Uterus (tissue), 2 donors: ENCODE measurements around the gene BNC2.

Experiments
- POLR2A ChIP-seq, 2 donors: fragments of 450-650 bp; IDR thresholded peaks; one replicate each; pipeline ENCODE4 v1.6.1; 2016; ENCODE audit warnings: antibody characterized with exemption in 2 of 2, mild to moderate bottlenecking in 1 of 2, moderate library complexity in 1 of 2
- TF ChIP-seq, protein P1 (sequence below), 4 experiments: fragments of 200-600 bp in 2 of 4; fragments of 450-650 bp in 2 of 4; sonication (generic) in 2 of 4; IDR thresholded peaks; one replicate each; pipeline ENCODE4 v1.5.1; 2016 to 2019; ENCODE audit warnings: antibody characterized with exemption in 4 of 4, mild to moderate bottlenecking in 2 of 4, moderate library complexity in 1 of 4

DNA sequence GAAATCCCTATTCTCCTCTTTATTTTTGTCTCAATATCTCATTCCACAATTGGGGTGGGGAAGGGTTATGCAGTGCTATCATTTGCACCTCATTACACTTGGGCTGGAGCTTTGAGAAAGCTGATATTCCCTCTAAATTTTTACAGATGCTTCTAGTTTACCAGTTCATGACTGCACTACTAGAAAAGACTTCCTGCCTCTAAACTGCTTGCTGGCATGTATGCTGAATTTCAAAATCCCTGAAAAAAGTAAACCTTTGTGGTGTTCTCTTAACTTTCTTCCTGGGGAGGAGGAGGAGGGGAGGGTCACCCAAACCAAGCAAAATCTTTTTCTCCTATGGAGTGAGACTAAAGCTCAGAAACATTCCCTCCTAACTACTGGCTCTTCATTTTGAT lies 45.1 kb downstream of the BNC2 start:
- TF ChIP-seq, protein P1, sequence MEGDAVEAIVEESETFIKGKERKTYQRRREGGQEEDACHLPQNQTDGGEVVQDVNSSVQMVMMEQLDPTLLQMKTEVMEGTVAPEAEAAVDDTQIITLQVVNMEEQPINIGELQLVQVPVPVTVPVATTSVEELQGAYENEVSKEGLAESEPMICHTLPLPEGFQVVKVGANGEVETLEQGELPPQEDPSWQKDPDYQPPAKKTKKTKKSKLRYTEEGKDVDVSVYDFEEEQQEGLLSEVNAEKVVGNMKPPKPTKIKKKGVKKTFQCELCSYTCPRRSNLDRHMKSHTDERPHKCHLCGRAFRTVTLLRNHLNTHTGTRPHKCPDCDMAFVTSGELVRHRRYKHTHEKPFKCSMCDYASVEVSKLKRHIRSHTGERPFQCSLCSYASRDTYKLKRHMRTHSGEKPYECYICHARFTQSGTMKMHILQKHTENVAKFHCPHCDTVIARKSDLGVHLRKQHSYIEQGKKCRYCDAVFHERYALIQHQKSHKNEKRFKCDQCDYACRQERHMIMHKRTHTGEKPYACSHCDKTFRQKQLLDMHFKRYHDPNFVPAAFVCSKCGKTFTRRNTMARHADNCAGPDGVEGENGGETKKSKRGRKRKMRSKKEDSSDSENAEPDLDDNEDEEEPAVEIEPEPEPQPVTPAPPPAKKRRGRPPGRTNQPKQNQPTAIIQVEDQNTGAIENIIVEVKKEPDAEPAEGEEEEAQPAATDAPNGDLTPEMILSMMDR (IDR thresholded peaks at IDR 0.05) = no peak
- TF ChIP-seq POLR2A (IDR thresholded peaks at IDR 0.05) = no peak
